Esophagus muscularis mucosa (tissue), 4 donors: Measurements from ENCODE around the gene PAX5.

ENCODE experiments used
- CTCF ChIP-seq, 3 experiments: fragments of 200-600 bp in 2 of 3; fragments of 450-650 bp in 1 of 3; sonication (generic) in 2 of 3; IDR thresholded peaks; one replicate each; pipeline ENCODE4 v1.5.1; 2017 to 2019; ENCODE audit warnings: antibody characterized with exemption in 3 of 3, mild to moderate bottlenecking in 2 of 3, moderate library complexity in 1 of 3
- EP300 ChIP-seq: sonication (generic); formaldehyde crosslinking; IDR thresholded peaks from one replicate; pipeline ENCODE4 v1.6.1; 2017; ENCODE audit warnings: antibody characterized with exemption
- POLR2A ChIP-seq: fragments of 450-650 bp; IDR thresholded peaks from one replicate; pipeline ENCODE4 v1.6.1; 2017; ENCODE audit warnings: antibody characterized with exemption, moderate library complexity, mild to moderate bottlenecking, low read depth
- POLR2AphosphoS5 ChIP-seq, 2 donors: sonication (generic); formaldehyde crosslinking; IDR thresholded peaks; one replicate each; pipeline ENCODE4 v1.6.1; 2017; ENCODE audit warnings: antibody characterized with exemption in 2 of 2

GRCh38 chr9:36923025-36923625 is 110.9 kb downstream of the PAX5 start:
- TF ChIP-seq CTCF (IDR thresholded peaks at IDR 0.05) (no peak), POLR2A (no peak), POLR2AphosphoS5 (IDR thresholded peaks at IDR 0.05) (no peak), EP300 (no peak)
